HG02981 (cell line): ENCODE data around the gene SPINK5.
A peak's percentile ranks its signal among the peaks of the same experiment; 100 is the strongest.

ENCODE experiments used
- ATAC-seq: cut with Tn5 transposase; IDR thresholded peaks from one replicate; pipeline ENCODE4 v1.9.1; 2021; ENCODE audit warnings: mild to moderate bottlenecking, moderate library complexity; ENCODE audit not compliant: unreplicated experiment

The SPINK5 gene

GRCh38 chr5:148090773-148091250, 27.0 kb downstream of the SPINK5 start:
- no peak for ATAC-seq

GRCh38 chr5:148091991-148092964, 28.5 kb downstream of the SPINK5 start:
- ATAC-seq: no peak

- ATAC-seq: no peak
Observed at GRCh38 chr5:148094336-148094735, 30.6 kb downstream of the SPINK5 start.

GRCh38 chr5:148104226-148104625, 40.4 kb downstream of the SPINK5 start:
- ATAC-seq: no peak

GRCh38 chr5:148107608-148108007, 43.8 kb downstream of the SPINK5 start:
- no peak for ATAC-seq

GRCh38 chr5:148113243-148113642, 49.5 kb downstream of the SPINK5 start:
- ATAC-seq: no peak

GRCh38 chr5:148120317-148120716, 56.5 kb downstream of the SPINK5 start:
- ATAC-seq: no peak

GRCh38 chr5:148125641-148126040, 61.9 kb downstream of the SPINK5 start:
- ATAC-seq: no peak

- ATAC-seq: no peak
Observed at GRCh38 chr5:148135091-148136048, 71.6 kb downstream of the SPINK5 start.

- no peak for ATAC-seq
Observed at GRCh38 chr5:148140846-148141245, 77.1 kb downstream of the SPINK5 start.

GRCh38 chr5:148141645-148142044, 77.9 kb downstream of the SPINK5 start:
- no peak for ATAC-seq

- ATAC-seq: no peak
Observed at GRCh38 chr5:148145916-148146315, 82.1 kb downstream of the SPINK5 start.

- ATAC-seq: no peak
Observed at GRCh38 chr5:148146487-148146886, 82.7 kb downstream of the SPINK5 start.

- ATAC-seq: no peak
Observed at GRCh38 chr5:148147415-148147814, 83.6 kb downstream of the SPINK5 start.

- no peak for ATAC-seq
Observed at GRCh38 chr5:148151872-148152271, 88.1 kb downstream of the SPINK5 start.

GRCh38 chr5:148152781-148153180, 89.0 kb downstream of the SPINK5 start:
- no peak for ATAC-seq

GRCh38 chr5:148156609-148157008, 92.8 kb downstream of the SPINK5 start:
- ATAC-seq: no peak

- no peak for ATAC-seq
Observed at GRCh38 chr5:148162038-148162437, 98.3 kb downstream of the SPINK5 start.

GRCh38 chr5:148163345-148163744, 99.6 kb downstream of the SPINK5 start:
- peak; percentile 63 for ATAC-seq

GRCh38 chr5:148166550-148167283, 102.9 kb downstream of the SPINK5 start:
- ATAC-seq: no peak

- no peak for ATAC-seq
Observed at GRCh38 chr5:148168246-148168645, 104.5 kb downstream of the SPINK5 start, which contains the start of gene SPINK14. SPINK14 (plus strand) TSS chr5:148168546; CDS start chr5:148169733, 1,187 bp downstream.
